T-helper 17 cell (primary cell): ENCODE measurements around the gene TTLL3. TPM values are rescaled to one million over a fixed set of nuclear protein-coding genes. Genes with fewer than 3 reads are reported as not detected.

Experiments used
- ATAC-seq: fragments of 150-1000 bp; cut with Tn5 transposase; 2 replicates; pipeline ENCODE4 v1.10.0; 2021; ENCODE audit warnings: mild to moderate bottlenecking, moderate library complexity
- DNase-seq, 3 donors: peaks; one replicate each; pipeline versions ENCODE4 v3.0.0 to v3.0.0-alpha.2; 2020 to 2021
- H3K9me3 ChIP-seq: one replicate; pipeline ENCODE4 v1.7.0; 2013; ENCODE audit warnings: low read length, mild to moderate bottlenecking; ENCODE audit not compliant: control insufficient read depth, poor library complexity, severe bottlenecking
- H3K27ac Mint-ChIP-seq: one replicate; pipeline ENCODE4 v1.8.0; 2022; ENCODE audit warnings: mild to moderate bottlenecking, moderate library complexity, mixed read lengths
- H3K27me3 Mint-ChIP-seq: one replicate; pipeline ENCODE4 v1.8.0; 2022; ENCODE audit warnings: mixed read lengths
- H3K36me3 Mint-ChIP-seq: one replicate; pipeline ENCODE4 v1.8.0; 2022; ENCODE audit warnings: low read depth, mixed read lengths
- H3K4me1 Mint-ChIP-seq: one replicate; pipeline ENCODE4 v1.8.0; 2022; ENCODE audit warnings: mild to moderate bottlenecking, mixed read lengths
- H3K4me3 Mint-ChIP-seq: one replicate; pipeline ENCODE4 v1.8.0; 2022; ENCODE audit warnings: mild to moderate bottlenecking, moderate library complexity, mixed read lengths
- total RNA-seq, 4 donors: library from RNA in 2 of 4; stranded (reverse) in 2 of 4; gene quantifications; one replicate each; pipeline ENCODE4 v1.2.3 and lab custom pipeline; 2022 to 2026

TTLL3 gene
- total RNA-seq, 2 donors from 2014 or later = 87.2 to 88.7 TPM

- H3K9me3 ChIP-seq = no peaks in the 10 kb centered on the region
- Mint-ChIP-seq H3K27ac (no peak overlapping the region), H3K4me1 (no peaks in the 10 kb centered on the region), H3K4me3 (no peak overlapping the region), H3K27me3 (peaks cover 5% of the 10 kb centered on the region), H3K36me3 (no peaks in the 10 kb centered on the region)
- no peak for DNase-seq
- ATAC-seq = no peak
Measured at GRCh38 chr3:9881441-9881840, 71.4 kb downstream of the TTLL3 start.

GRCh38 chr3:9883706-9884554 is 73.9 kb downstream of the TTLL3 start:
- Mint-ChIP-seq H3K27ac (no peak overlapping the region), H3K4me1 (no peaks in the 10 kb centered on the region), H3K36me3 (no peaks in the 10 kb centered on the region), H3K4me3 (no peak overlapping the region), H3K27me3 (peaks cover 5% of the 10 kb centered on the region)
- no peak for ATAC-seq
- DNase-seq = no peak
- H3K9me3 ChIP-seq = no peaks in the 10 kb centered on the region

GRCh38 chr3:9884555-9885165 is 74.6 kb downstream of the TTLL3 start:
- ATAC-seq (no peak), DNase-seq (no peak)
- Mint-ChIP-seq H3K27ac (no peak overlapping the region), H3K27me3 (peaks cover 3% of the 10 kb centered on the region), H3K36me3 (no peaks in the 10 kb centered on the region), H3K4me3 (no peak overlapping the region), H3K4me1 (no peaks in the 10 kb centered on the region)
- H3K9me3 ChIP-seq = no peaks in the 10 kb centered on the region

Other genes with a start within 250 kb of the TTLL3 start
- gene MTMR14, start 160.8 kb upstream of the TTLL3 start, total RNA-seq = 100 to 1,000 TPM in 1 of 2 donors, 10 to 100 TPM in 1; 79.6 to 102 TPM
- not detected for gene CPNE9, start 106.4 kb upstream of the TTLL3 start, total RNA-seq
- gene BRPF1, start 78.5 kb upstream of the TTLL3 start, total RNA-seq = 10 to 100 TPM; 31.8 to 41.0 TPM
- gene OGG1, start 60.3 kb upstream of the TTLL3 start, total RNA-seq = 10 to 100 TPM; 18.4 to 22.6 TPM
- gene CAMK1, start 40.3 kb upstream of the TTLL3 start, total RNA-seq = 1 to 10 TPM; 1.9 to 2.2 TPM
- 10 to 100 TPM; 32.2 to 35.2 TPM for gene TADA3, start 17.8 kb upstream of the TTLL3 start, total RNA-seq
- gene ARPC4, start 17.2 kb upstream of the TTLL3 start, total RNA-seq = 100 to 1,000 TPM; 155 to 192 TPM
- gene RPUSD3, start 33.7 kb downstream of the TTLL3 start, total RNA-seq = 10 to 100 TPM; 19.0 to 20.8 TPM
- gene CIDEC, start 70.0 kb downstream of the TTLL3 start, total RNA-seq = not detected
- gene JAGN1, start 80.3 kb downstream of the TTLL3 start, total RNA-seq = 10 to 100 TPM; 15.4 to 17.8 TPM
- 10 to 100 TPM; 10.1 to 12.4 TPM for gene IL17RE, start 92.6 kb downstream of the TTLL3 start, total RNA-seq
- gene IL17RC, start 106.8 kb downstream of the TTLL3 start, total RNA-seq = under 1 TPM; 0.47 to 0.92 TPM
- 10 to 100 TPM; 15.5 to 20.0 TPM for gene CRELD1, start 123.6 kb downstream of the TTLL3 start, total RNA-seq
- 1 to 10 TPM; 5.8 to 5.9 TPM for gene PRRT3, start 142.1 kb downstream of the TTLL3 start, total RNA-seq
- 10 to 100 TPM; 41.8 to 60.6 TPM for gene EMC3, start 176.6 kb downstream of the TTLL3 start, total RNA-seq
- 10 to 100 TPM; 16.6 to 20.0 TPM for gene FANCD2, start 216.2 kb downstream of the TTLL3 start, total RNA-seq